H1 (cell line): Measurements from ENCODE around the gene RNF13. TPM values are rescaled to one million over a fixed set of nuclear protein-coding genes. Genes with fewer than 3 reads are reported as not detected.

Experiments used
- CTCF ChIA-PET: fragments of 300-600 bp; sonication (Branson Sonifier 250); formaldehyde crosslinking; loops from one replicate; lab custom pipeline; 2021; ENCODE audit not compliant: partially characterized antibody; lab: Charles Lee
- POLR2A ChIA-PET: fragments of 300-600 bp; sonication (Branson Sonifier 250); formaldehyde crosslinking; loops from one replicate; lab custom pipeline; 2021; ENCODE audit warnings: inconsistent platforms; ENCODE audit not compliant: partially characterized antibody; lab: Charles Lee
- DNase-seq, 2 experiments: peaks; one replicate each; pipeline versions ENCODE4 v3.0.0 to v3.0.0-alpha.2; 2010 to 2022; ENCODE audit warnings: low spot score in 2 of 2, low read depth in 1 of 2, mixed read lengths in 1 of 2
- FAIRE-seq: peaks from 2 replicates; lab custom pipeline; 2011; peaks lifted over from hg19 to GRCh38; lab: Jason Lieb, UNC
- H2AFZ ChIP-seq: 2 replicates; pipeline ENCODE4 v1.8.1; 2012; ENCODE audit warnings: low read length, inconsistent platforms
- H2AK5ac ChIP-seq: 2 replicates; pipeline ENCODE4 v1.6.1; 2013; ENCODE audit warnings: low read depth, low read length
- H2BK120ac ChIP-seq: replicated peaks from 2 replicates; pipeline ENCODE3; 2013; ENCODE audit warnings: low read depth, low read length, inconsistent platforms
- H2BK12ac ChIP-seq: 2 replicates; pipeline ENCODE4 v1.6.1; 2013; ENCODE audit warnings: low read depth, low read length
- H2BK15ac ChIP-seq: 2 replicates; pipeline ENCODE4 v1.6.1; 2013; ENCODE audit warnings: low read length
- H2BK20ac ChIP-seq: 2 replicates; pipeline ENCODE4 v1.6.1; 2013; ENCODE audit warnings: low read length
- H2BK5ac ChIP-seq: 2 replicates; pipeline ENCODE4 v1.6.1; 2013; ENCODE audit warnings: low read depth, low read length
- H3K14ac ChIP-seq: 2 replicates; pipeline ENCODE4 v1.6.1; 2013; ENCODE audit warnings: inconsistent platforms; ENCODE audit not compliant: insufficient read length
- H3K18ac ChIP-seq: 2 replicates; pipeline ENCODE4 v1.6.1; 2013; ENCODE audit warnings: low read length; ENCODE audit errors: extremely low read depth
- H3K23ac ChIP-seq: 2 replicates; pipeline ENCODE4 v1.6.1; 2013; ENCODE audit warnings: inconsistent platforms; ENCODE audit not compliant: insufficient read length
- H3K23me2 ChIP-seq: 2 replicates; pipeline ENCODE4 v1.6.1; 2013; ENCODE audit warnings: low read depth, low read length
- H3K27ac ChIP-seq: 2 replicates; pipeline ENCODE4 v1.6.1; 2011; ENCODE audit warnings: low read depth, low read length, inconsistent platforms
- H3K27me3 ChIP-seq, 4 experiments: replicated peaks in 1 of 4; 1 replicate in 1 of 4; 2 replicates in 3 of 4; pipeline versions ENCODE4 v1.6.1 to v1.8.1; 2011 to 2013; ENCODE audit warnings: low read length in 3 of 4, mild to moderate bottlenecking in 3 of 4, inconsistent platforms in 2 of 4, mixed read lengths in 2 of 4, moderate library complexity in 1 of 4; ENCODE audit not compliant: control insufficient read depth in 3 of 4, insufficient read depth in 3 of 4; ENCODE audit errors: extremely low read depth in 1 of 4
- H3K36me3 ChIP-seq, 4 experiments: 2 replicates each; pipeline versions ENCODE4 v1.6.1 to v1.8.1; 2011 to 2013; ENCODE audit warnings: mild to moderate bottlenecking in 4 of 4, low read length in 3 of 4, moderate library complexity in 2 of 4, control low read depth in 1 of 4, inconsistent platforms in 1 of 4; ENCODE audit not compliant: insufficient read depth in 4 of 4, control insufficient read depth in 2 of 4
- H3K4ac ChIP-seq: replicated peaks from 2 replicates; pipeline ENCODE3; 2013; ENCODE audit warnings: low read length, low read depth, mixed read lengths, inconsistent platforms; ENCODE audit not compliant: insufficient read length
- H3K4me1 ChIP-seq, 4 experiments: replicated peaks in 1 of 4; 1 replicate in 1 of 4; 2 replicates in 3 of 4; pipeline versions ENCODE4 v1.6.1 to v1.8.1; 2011 to 2013; ENCODE audit warnings: low read length in 3 of 4, inconsistent platforms in 2 of 4, mixed read lengths in 1 of 4; ENCODE audit not compliant: insufficient read depth in 4 of 4, control insufficient read depth in 3 of 4
- H3K4me2 ChIP-seq, 2 experiments: 2 replicates each; pipeline versions ENCODE4 v1.6.1 to v1.8.1; 2011 to 2013; ENCODE audit warnings: low read depth in 2 of 2, low read length in 2 of 2, control low read depth in 1 of 2, inconsistent platforms in 1 of 2, mild to moderate bottlenecking in 1 of 2; ENCODE audit not compliant: insufficient read depth in 1 of 2
- H3K4me3 ChIP-seq, 4 experiments: fragments of 200-600, 300-600 bp in 1 of 4; sonication (generic), shearing (Covaris generic), sonication (Bioruptor Twin) in 1 of 4; 2 replicates each; pipeline versions ENCODE4 v1.5.1 to v1.8.1; 2011 to 2016; ENCODE audit warnings: low read length in 4 of 4, low read depth in 3 of 4, control low read depth in 2 of 4, inconsistent platforms in 2 of 4, mild to moderate bottlenecking in 2 of 4, mixed read lengths in 1 of 4, moderate library complexity in 1 of 4; ENCODE audit not compliant: insufficient read depth in 2 of 4; ENCODE audit errors: extremely low read depth in 1 of 4
- H3K56ac ChIP-seq: replicated peaks from 2 replicates; pipeline ENCODE3; 2013; ENCODE audit warnings: low read depth, mild to moderate bottlenecking, mixed read lengths, low read length, inconsistent platforms; ENCODE audit not compliant: insufficient read length
- H3K79me1 ChIP-seq: 2 replicates; pipeline ENCODE4 v1.6.1; 2013; ENCODE audit warnings: low read depth, low read length, control low read depth
- H3K79me2 ChIP-seq, 2 experiments: 2 replicates each; pipeline versions ENCODE4 v1.6.1 to v1.8.1; 2012 to 2013; ENCODE audit warnings: low read length in 2 of 2, mild to moderate bottlenecking in 2 of 2, inconsistent platforms in 1 of 2; ENCODE audit not compliant: insufficient read depth in 2 of 2, control insufficient read depth in 1 of 2
- H3K9ac ChIP-seq, 4 experiments: replicated peaks in 1 of 4; 1 replicate in 1 of 4; 2 replicates in 3 of 4; pipeline versions ENCODE4 v1.6.1 to v1.8.1; 2011 to 2013; ENCODE audit warnings: low read depth in 3 of 4, low read length in 3 of 4, control low read depth in 2 of 4, mild to moderate bottlenecking in 2 of 4, moderate library complexity in 2 of 4, inconsistent platforms in 1 of 4; ENCODE audit errors: extremely low read depth in 1 of 4
- H3K9me3 ChIP-seq, 2 experiments: 2 replicates each; pipeline versions ENCODE4 v1.6.1 to v1.8.1; 2012 to 2013; ENCODE audit warnings: mild to moderate bottlenecking in 2 of 2, moderate library complexity in 2 of 2, control low read depth in 1 of 2, inconsistent platforms in 1 of 2, low read depth in 1 of 2, low read length in 1 of 2, mixed read lengths in 1 of 2; ENCODE audit not compliant: insufficient read depth in 2 of 2
- H4K20me1 ChIP-seq, 2 experiments: replicated peaks in 1 of 2; 2 replicates each; pipeline versions ENCODE3 to v1.8.1; 2011 to 2013; ENCODE audit warnings: inconsistent platforms in 2 of 2, low read length in 2 of 2, mild to moderate bottlenecking in 1 of 2; ENCODE audit not compliant: insufficient read depth in 2 of 2, control insufficient read depth in 1 of 2
- H4K5ac ChIP-seq: 2 replicates; pipeline ENCODE4 v1.6.1; 2013; ENCODE audit warnings: low read length, low read depth, mixed read lengths, inconsistent platforms; ENCODE audit not compliant: insufficient read length
- H4K8ac ChIP-seq: 2 replicates; pipeline ENCODE4 v1.8.0; 2013; ENCODE audit warnings: mild to moderate bottlenecking, moderate library complexity, low read length, inconsistent platforms; ENCODE audit not compliant: insufficient read depth; ENCODE audit errors: extremely low read depth
- H4K91ac ChIP-seq: replicated peaks from 2 replicates; pipeline ENCODE3; 2013; ENCODE audit warnings: low read length, mixed read lengths, inconsistent platforms; ENCODE audit not compliant: insufficient read length
- ASH2L ChIP-seq: fragments of 200-600, 300-600 bp; sonication (generic); IDR thresholded peaks from one replicate; pipeline ENCODE4 v1.7.1; 2017; ENCODE audit warnings: low read length
- CHD1 ChIP-seq: IDR thresholded peaks from 2 replicates; pipeline ENCODE4 v1.6.1; 2012; ENCODE audit warnings: low read depth, low read length, improper control_type of control experiment
- RXRA ChIP-seq: IDR thresholded peaks from 2 replicates; pipeline ENCODE4 v1.6.1; 2011; ENCODE audit warnings: low read depth, mild to moderate bottlenecking, low read length, moderate library complexity; ENCODE audit not compliant: insufficient read depth
- WGBS, 2 experiments: shearing (Covaris generic) in 1 of 2; methylation state at CpG; one replicate each; pipeline versions ENCODE4 v1.1.6 to v1.1.7; 2013 to 2015; ENCODE audit warnings: low lambda C conversion rate in 2 of 2, mixed read lengths in 2 of 2, inconsistent platforms in 1 of 2, low coverage in 1 of 2, missing lambda C conversion rate in 1 of 2; ENCODE audit not compliant: insufficient replicate concordance in 2 of 2, insufficient coverage in 1 of 2, insufficient read length in 1 of 2; ENCODE audit errors: extremely low coverage in 1 of 2, missing lambda C conversion rate in 1 of 2; 5-methylcytosine and 5-hydroxymethylcytosine counted together
- polyA plus RNA-seq, 7 experiments: library from polyadenylated mRNA; depleted of rRNA in 3 of 7; stranded (reverse) in 5 of 7; unstranded in 2 of 7; fragments of >200 nt in 5 of 7; fragments of 200-250 nt in 2 of 7; gene quantifications; 1 replicate in 5 of 7; 2 replicates in 1 of 7; 4 replicates in 1 of 7; pipeline versions ENCODE4 v1.2.1 to v1.2.3, GENCODE V29; 2011 to 2013; ENCODE audit warnings: missing spikeins in 2 of 7, mixed read lengths in 2 of 7
- total RNA-seq: library from RNA; stranded (reverse); fragmentation: NEBNext Ultra II Directional; extraction: Animal tissue kit (Norgen Biotek cat#: 25700); gene quantifications from 2 replicates; pipeline ENCODE4 v1.2.1, GENCODE V29; 2021

The RNF13 gene
- total and polyA plus RNA-seq, 2 of the 8 experiments (the other 6 are each of a cell fraction or from before 2014, with no cell fraction given): 19.4 to 35.4 TPM

GRCh38 chr3:149781211-149781610 is 31.8 kb upstream of the RNF13 start:
- POLR2A ChIA-PET: no interaction called here
- Histone ChIP-seq H3K27ac (no peak overlapping the region), H3K79me2 (no peaks in the 10 kb centered on the region), H4K5ac (no peak overlapping the region), H2BK120ac (no peak overlapping the region), H4K20me1 (no peaks in the 10 kb centered on the region), H2BK15ac (no peak overlapping the region), H2AFZ (no peak overlapping the region), H2BK12ac (no peak overlapping the region), H3K4me1 (no peaks in the 10 kb centered on the region), H3K23ac (no peak overlapping the region), H3K56ac (no peak overlapping the region), H3K36me3 (no peaks in the 10 kb centered on the region; a peak in 1 of 8 replicates), H3K4ac (no peak overlapping the region), H3K79me1 (no peaks in the 10 kb centered on the region)
- no peak for FAIRE-seq
- DNase-seq: no peak
- no peak for TF ChIP-seq ASH2L
- no peak for TF ChIP-seq RXRA
- TF ChIP-seq CHD1: no peak
- TF ChIP-seq, all 59 proteins: peak for 0
- H3K9me3 ChIP-seq: no peaks in the 10 kb centered on the region
- WGBS, 2 experiments: 93% methylated on average over 4 of the region's 4 CpGs; no CpG with 5 or more reads in 1 of the 2 experiments
- no peak overlapping the region for H4K91ac ChIP-seq
- H2BK5ac ChIP-seq: no peak overlapping the region
- H3K23me2 ChIP-seq: no peaks in the 10 kb centered on the region
- no peak overlapping the region for H3K4me2 ChIP-seq
- no peak overlapping the region for H2AK5ac ChIP-seq
- H4K8ac ChIP-seq: no peak overlapping the region
- H3K4me3 ChIP-seq: no peak overlapping the region
- no peak overlapping the region for H3K9ac ChIP-seq
- no peaks in the 10 kb centered on the region for H3K27me3 ChIP-seq
- H3K14ac ChIP-seq: no peak overlapping the region
- H3K18ac ChIP-seq: no peak overlapping the region
- H2BK20ac ChIP-seq: no peak overlapping the region
- CTCF ChIA-PET: interaction anchor here (1.6 to 3.8 kb wide), 2 partner anchors 10 to 27 kb away, joined by 12 to 47 read pairs; no protein-coding TSS in a partner anchor
